ENCODE data around the gene GPR55.

DNA sequence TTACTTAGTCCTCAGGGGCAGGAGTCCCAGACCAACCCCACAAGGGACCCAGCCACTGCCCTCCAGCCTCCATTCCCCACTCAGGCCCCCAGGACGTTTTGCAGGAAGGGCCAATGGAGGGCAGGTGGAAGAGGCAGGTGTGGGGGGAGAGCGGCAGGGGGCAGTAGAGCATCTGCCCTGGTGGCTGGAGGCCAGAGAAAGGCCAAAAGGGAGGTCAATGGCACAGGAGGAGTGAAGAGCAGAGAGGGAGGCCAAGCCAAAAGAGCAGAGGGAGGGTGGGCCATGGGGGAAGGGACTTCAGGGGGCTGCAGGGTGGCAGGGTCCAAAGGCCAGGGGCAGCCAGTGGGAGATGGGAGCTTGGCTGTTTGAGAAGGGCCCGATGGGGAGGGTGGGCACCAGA is 17.3 kb upstream of the GPR55 start:
- TF ChIP-seq, protein P1, sequence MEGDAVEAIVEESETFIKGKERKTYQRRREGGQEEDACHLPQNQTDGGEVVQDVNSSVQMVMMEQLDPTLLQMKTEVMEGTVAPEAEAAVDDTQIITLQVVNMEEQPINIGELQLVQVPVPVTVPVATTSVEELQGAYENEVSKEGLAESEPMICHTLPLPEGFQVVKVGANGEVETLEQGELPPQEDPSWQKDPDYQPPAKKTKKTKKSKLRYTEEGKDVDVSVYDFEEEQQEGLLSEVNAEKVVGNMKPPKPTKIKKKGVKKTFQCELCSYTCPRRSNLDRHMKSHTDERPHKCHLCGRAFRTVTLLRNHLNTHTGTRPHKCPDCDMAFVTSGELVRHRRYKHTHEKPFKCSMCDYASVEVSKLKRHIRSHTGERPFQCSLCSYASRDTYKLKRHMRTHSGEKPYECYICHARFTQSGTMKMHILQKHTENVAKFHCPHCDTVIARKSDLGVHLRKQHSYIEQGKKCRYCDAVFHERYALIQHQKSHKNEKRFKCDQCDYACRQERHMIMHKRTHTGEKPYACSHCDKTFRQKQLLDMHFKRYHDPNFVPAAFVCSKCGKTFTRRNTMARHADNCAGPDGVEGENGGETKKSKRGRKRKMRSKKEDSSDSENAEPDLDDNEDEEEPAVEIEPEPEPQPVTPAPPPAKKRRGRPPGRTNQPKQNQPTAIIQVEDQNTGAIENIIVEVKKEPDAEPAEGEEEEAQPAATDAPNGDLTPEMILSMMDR (IDR thresholded peaks at IDR 0.05; ENCODE audit: low read length) = no peak
- TF ChIP-seq EZH2 (optimal IDR thresholded peaks at IDR 0.05; ENCODE audit: low read depth, low read length) (no peak), EZH2phosphoT487 (IDR thresholded peaks at IDR 0.05; ENCODE audit: low read length) (no peak)
